ENCODE measurements around the gene TPD52L3.

The TPD52L3 gene

DNA sequence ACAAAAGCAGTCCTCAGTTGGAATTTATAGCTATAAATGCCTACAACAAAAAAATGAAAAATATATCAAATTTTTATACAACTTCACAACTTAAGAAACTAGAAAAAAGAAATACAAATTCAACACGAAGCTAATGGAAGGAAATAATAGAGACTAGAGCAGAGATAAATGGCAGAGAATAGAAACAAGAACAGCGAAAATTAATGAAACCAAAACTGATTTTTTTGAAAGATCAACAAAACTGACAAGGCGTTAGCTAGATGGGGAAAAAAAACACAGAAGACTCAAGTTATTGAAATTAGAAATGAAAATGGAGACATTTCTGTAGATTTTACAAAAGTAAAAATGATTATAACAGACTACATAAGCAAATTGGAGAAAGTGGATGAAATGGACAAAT, 20.6 kb downstream of the TPD52L3 start:
- H3K18ac ChIP-seq (ENCODE audit: low read length): no peak overlapping the region

DNA sequence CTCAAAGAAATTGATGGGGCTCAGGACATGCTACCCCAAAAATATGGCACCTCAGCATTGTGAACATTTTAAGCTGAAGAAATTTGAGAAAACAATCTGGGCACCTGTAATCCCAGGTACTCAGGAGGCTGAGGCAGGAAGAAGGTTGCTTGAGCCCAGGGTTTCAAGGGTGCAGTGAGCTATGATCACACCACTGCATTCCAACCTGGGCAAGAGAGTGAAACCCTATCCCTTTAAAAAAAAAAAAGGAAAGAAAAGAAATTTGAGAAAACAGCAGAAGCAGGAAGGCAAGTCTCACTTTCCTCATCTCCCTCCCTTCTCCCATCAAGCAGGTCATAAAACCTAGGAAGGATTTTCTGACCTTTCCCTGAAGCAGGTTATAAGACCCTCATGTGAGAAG, 23.6 kb downstream of the TPD52L3 start:
- H3K4ac ChIP-seq (ENCODE audit: low read length): no peak overlapping the region
- no peak overlapping the region for H2BK15ac ChIP-seq (ENCODE audit: low read length)
- no peak overlapping the region for H2AK5ac ChIP-seq (ENCODE audit: low read depth, low read length)
- no peak overlapping the region for H4K8ac ChIP-seq (ENCODE audit: low read depth, low read length)
- no peak overlapping the region for H4K91ac ChIP-seq (ENCODE audit: low read depth, low read length, poor library complexity)
- H3K9me3 ChIP-seq (replicated peaks in 1 of 2; ENCODE audit: control insufficient read depth in 2 of 2, insufficient read depth in 1 of 2, low read depth in 1 of 2, low read length in 2 of 2): no peaks in the 10 kb centered on the region
- H3K9ac ChIP-seq (ENCODE audit: low read depth, low read length, poor library complexity): no peak overlapping the region
- no peak overlapping the region for H3K23ac ChIP-seq (ENCODE audit: low read depth, low read length, poor library complexity)
- H3K27ac ChIP-seq (replicated peaks; ENCODE audit: low read length): no peak overlapping the region
- H2AFZ ChIP-seq (ENCODE audit: low read length): no peak overlapping the region
- H3K4me3 ChIP-seq (ENCODE audit: low read length in 2 of 2): no peak overlapping the region
- no peak overlapping the region for H2BK5ac ChIP-seq (ENCODE audit: low read length)
- H2BK12ac ChIP-seq (ENCODE audit: low read length): no peak overlapping the region
- H3K4me1 ChIP-seq (ENCODE audit: control insufficient read depth in 2 of 2, insufficient read depth in 1 of 2, low read depth in 1 of 2, low read length in 2 of 2): no peaks in the 10 kb centered on the region
- H3K36me3 ChIP-seq (replicated peaks in 1 of 2; ENCODE audit: control insufficient read depth in 2 of 2, insufficient read depth in 2 of 2, low read length in 2 of 2): no peaks in the 10 kb centered on the region
- H3K79me1 ChIP-seq (ENCODE audit: low read depth, low read length): no peaks in the 10 kb centered on the region
- no peak overlapping the region for H3K18ac ChIP-seq (ENCODE audit: low read length)
- no peak overlapping the region for H2BK120ac ChIP-seq (ENCODE audit: low read depth, low read length)
- H3K4me2 ChIP-seq (ENCODE audit: insufficient read depth, low read length, poor library complexity, severe bottlenecking): no peak overlapping the region
- no peak overlapping the region for H3K14ac ChIP-seq (ENCODE audit: low read length)
- DNase-seq (ENCODE audit: low spot score): no peak
- H3K27me3 ChIP-seq (ENCODE audit: control insufficient read depth in 3 of 3, insufficient read depth in 3 of 3, low read depth in 1 of 3, low read length in 3 of 3): no peaks in the 10 kb centered on the region

More for the DNA sequence above, 20.6 kb downstream of the TPD52L3 start:
- no CpG with 5 or more reads among the region's 3 CpGs for WGBS, 2 donors (ENCODE audit: extremely low coverage in 2 of 2, insufficient read length in 2 of 2, insufficient replicate concordance in 1 of 2)
- Histone ChIP-seq H3K27me3 (ENCODE audit: control insufficient read depth in 3 of 3, insufficient read depth in 3 of 3, low read depth in 1 of 3, low read length in 3 of 3) (no peaks in the 10 kb centered on the region), H3K4me2 (ENCODE audit: insufficient read depth, low read length, poor library complexity, severe bottlenecking) (no peak overlapping the region), H3K4me1 (ENCODE audit: control insufficient read depth in 2 of 2, insufficient read depth in 1 of 2, low read depth in 1 of 2, low read length in 2 of 2) (no peaks in the 10 kb centered on the region), H3K36me3 (replicated peaks in 1 of 2; ENCODE audit: control insufficient read depth in 2 of 2, insufficient read depth in 2 of 2, low read length in 2 of 2) (no peaks in the 10 kb centered on the region), H2BK12ac (ENCODE audit: low read length) (no peak overlapping the region), H4K8ac (ENCODE audit: low read depth, low read length) (no peak overlapping the region), H3K9ac (ENCODE audit: low read depth, low read length, poor library complexity) (no peak overlapping the region), H3K9me3 (replicated peaks in 1 of 2; ENCODE audit: control insufficient read depth in 2 of 2, insufficient read depth in 1 of 2, low read depth in 1 of 2, low read length in 2 of 2) (no peaks in the 10 kb centered on the region), H4K91ac (ENCODE audit: low read depth, low read length, poor library complexity) (no peak overlapping the region), H3K4me3 (ENCODE audit: low read length in 2 of 2) (no peak overlapping the region), H2BK15ac (ENCODE audit: low read length) (no peak overlapping the region), H3K79me1 (ENCODE audit: low read depth, low read length) (no peaks in the 10 kb centered on the region), H3K27ac (replicated peaks; ENCODE audit: low read length) (no peak overlapping the region), H3K23ac (ENCODE audit: low read depth, low read length, poor library complexity) (no peak overlapping the region), H2BK5ac (ENCODE audit: low read length) (no peak overlapping the region), H3K14ac (ENCODE audit: low read length) (no peak overlapping the region), H3K4ac (ENCODE audit: low read length) (no peak overlapping the region), H2AFZ (ENCODE audit: low read length) (no peak overlapping the region), H2BK120ac (ENCODE audit: low read depth, low read length) (no peak overlapping the region), H2AK5ac (ENCODE audit: low read depth, low read length) (no peak overlapping the region)
- no peak for DNase-seq (ENCODE audit: low spot score)

GRCh38 chr9:6354072-6354686, 26.0 kb downstream of the TPD52L3 start:
- Histone ChIP-seq H3K27me3 (ENCODE audit: control insufficient read depth in 3 of 3, insufficient read depth in 3 of 3, low read depth in 1 of 3, low read length in 3 of 3) (peaks cover 0 to 3% (median 0%) of the 10 kb centered on the region in 3 experiments), H3K9ac (ENCODE audit: low read depth, low read length, poor library complexity) (no peak overlapping the region), H2BK120ac (ENCODE audit: low read depth, low read length) (no peak overlapping the region), H4K8ac (ENCODE audit: low read depth, low read length) (no peak overlapping the region), H3K14ac (ENCODE audit: low read length) (no peak overlapping the region), H3K4me2 (ENCODE audit: insufficient read depth, low read length, poor library complexity, severe bottlenecking) (no peak overlapping the region), H3K27ac (replicated peaks; ENCODE audit: low read length) (no peak overlapping the region), H3K18ac (ENCODE audit: low read length) (no peak overlapping the region), H3K9me3 (replicated peaks in 1 of 2; ENCODE audit: control insufficient read depth in 2 of 2, insufficient read depth in 1 of 2, low read depth in 1 of 2, low read length in 2 of 2) (no peaks in the 10 kb centered on the region), H4K91ac (ENCODE audit: low read depth, low read length, poor library complexity) (no peak overlapping the region), H3K4me1 (ENCODE audit: control insufficient read depth in 2 of 2, insufficient read depth in 1 of 2, low read depth in 1 of 2, low read length in 2 of 2) (no peaks in the 10 kb centered on the region), H3K4ac (ENCODE audit: low read length) (no peak overlapping the region), H3K79me1 (ENCODE audit: low read depth, low read length) (no peaks in the 10 kb centered on the region), H2AFZ (ENCODE audit: low read length) (no peak overlapping the region), H3K23ac (ENCODE audit: low read depth, low read length, poor library complexity) (no peak overlapping the region), H2BK5ac (ENCODE audit: low read length) (no peak overlapping the region), H2BK15ac (ENCODE audit: low read length) (no peak overlapping the region), H2BK12ac (ENCODE audit: low read length) (no peak overlapping the region), H3K4me3 (ENCODE audit: low read length in 2 of 2) (no peak overlapping the region), H3K36me3 (replicated peaks in 1 of 2; ENCODE audit: control insufficient read depth in 2 of 2, insufficient read depth in 2 of 2, low read length in 2 of 2) (no peaks in the 10 kb centered on the region), H2AK5ac (ENCODE audit: low read depth, low read length) (no peak overlapping the region)
- no CpG with 5 or more reads among the region's 3 CpGs for WGBS, 2 donors (ENCODE audit: extremely low coverage in 2 of 2, insufficient read length in 2 of 2, insufficient replicate concordance in 1 of 2)
- DNase-seq (ENCODE audit: low spot score): peak; percentile 17

- H2AFZ ChIP-seq (ENCODE audit: low read length): peak overlapping the region; percentile 12
- no peak overlapping the region for H3K27ac ChIP-seq (replicated peaks; ENCODE audit: low read length)
- WGBS, 2 donors (ENCODE audit: extremely low coverage in 2 of 2, insufficient read length in 2 of 2, insufficient replicate concordance in 1 of 2): no CpG with 5 or more reads among the region's 2 CpGs
These were observed 27.6 kb downstream of the TPD52L3 start for GRCh38 chr9:6355728-6356127.

More at GRCh38 chr9:6355728-6356127, 27.6 kb downstream of the TPD52L3 start:
- Histone ChIP-seq H3K4me2 (ENCODE audit: insufficient read depth, low read length, poor library complexity, severe bottlenecking) (no peak overlapping the region), H4K91ac (ENCODE audit: low read depth, low read length, poor library complexity) (no peak overlapping the region), H3K23ac (ENCODE audit: low read depth, low read length, poor library complexity) (no peak overlapping the region), H2BK5ac (ENCODE audit: low read length) (no peak overlapping the region), H2BK120ac (ENCODE audit: low read depth, low read length) (no peak overlapping the region), H3K4me1 (ENCODE audit: control insufficient read depth in 2 of 2, insufficient read depth in 1 of 2, low read depth in 1 of 2, low read length in 2 of 2) (no peaks in the 10 kb centered on the region), H3K9me3 (replicated peaks in 1 of 2; ENCODE audit: control insufficient read depth in 2 of 2, insufficient read depth in 1 of 2, low read depth in 1 of 2, low read length in 2 of 2) (no peaks in the 10 kb centered on the region), H3K18ac (ENCODE audit: low read length) (no peak overlapping the region), H2AK5ac (ENCODE audit: low read depth, low read length) (no peak overlapping the region), H3K4me3 (ENCODE audit: low read length in 2 of 2) (no peak overlapping the region), H2BK12ac (ENCODE audit: low read length) (no peak overlapping the region), H3K4ac (ENCODE audit: low read length) (no peak overlapping the region), H4K8ac (ENCODE audit: low read depth, low read length) (no peak overlapping the region), H3K27me3 (ENCODE audit: control insufficient read depth in 3 of 3, insufficient read depth in 3 of 3, low read depth in 1 of 3, low read length in 3 of 3) (peaks cover 0 to 3% (median 0%) of the 10 kb centered on the region in 3 experiments), H3K79me1 (ENCODE audit: low read depth, low read length) (no peaks in the 10 kb centered on the region), H2BK15ac (ENCODE audit: low read length) (no peak overlapping the region), H3K9ac (ENCODE audit: low read depth, low read length, poor library complexity) (no peak overlapping the region), H3K14ac (ENCODE audit: low read length) (no peak overlapping the region), H3K36me3 (replicated peaks in 1 of 2; ENCODE audit: control insufficient read depth in 2 of 2, insufficient read depth in 2 of 2, low read length in 2 of 2) (no peaks in the 10 kb centered on the region)
- DNase-seq (ENCODE audit: low spot score): no peak

Data from neuronal stem cell (in vitro differentiated cells).